Mucosa of rectum (tissue), 2 donors: ENCODE data around the gene GP1BB.

ENCODE experiments used
- H3K27ac ChIP-seq, 2 donors: one replicate each; pipeline ENCODE4 v1.7.0; 2013; ENCODE audit warnings: inconsistent platforms in 2 of 2, low read depth in 2 of 2, low read length in 2 of 2
- H3K27me3 ChIP-seq, 2 donors: one replicate each; pipeline ENCODE4 v1.7.0; 2013; ENCODE audit warnings: low read length in 2 of 2; ENCODE audit not compliant: control insufficient read depth in 2 of 2, insufficient read depth in 2 of 2
- H3K36me3 ChIP-seq, 2 donors: one replicate each; pipeline ENCODE4 v1.7.0; 2013; ENCODE audit warnings: low read length in 2 of 2; ENCODE audit not compliant: control insufficient read depth in 2 of 2, insufficient read depth in 2 of 2
- H3K4me1 ChIP-seq, 2 donors: one replicate each; pipeline ENCODE4 v1.7.0; 2013; ENCODE audit warnings: low read length in 2 of 2, mild to moderate bottlenecking in 1 of 2; ENCODE audit not compliant: control insufficient read depth in 2 of 2, insufficient read depth in 2 of 2
- H3K4me3 ChIP-seq, 2 donors: one replicate each; pipeline ENCODE4 v1.7.0; 2013; ENCODE audit warnings: low read length in 2 of 2
- H3K9ac ChIP-seq, 2 donors: one replicate each; pipeline ENCODE4 v1.7.0; 2013; ENCODE audit warnings: low read length in 2 of 2, low read depth in 1 of 2, mild to moderate bottlenecking in 1 of 2
- H3K9me3 ChIP-seq, 2 donors: one replicate each; pipeline ENCODE4 v1.7.0; 2013; ENCODE audit warnings: low read length in 2 of 2; ENCODE audit not compliant: control insufficient read depth in 2 of 2
- donor health status: healthy.
- donor health status: Normal muscosa, but diverticular disease.

GP1BB gene

GRCh38 chr22:19749876-19750275 lies 26.5 kb downstream of the GP1BB start:
- no peaks in the 10 kb centered on the region for H3K9me3 ChIP-seq
- no peaks in the 10 kb centered on the region for H3K4me1 ChIP-seq
- H3K4me3 ChIP-seq = no peak overlapping the region
- H3K9ac ChIP-seq = no peak overlapping the region
- peaks cover 27 to 32% of the 10 kb centered on the region in 2 donors for H3K27me3 ChIP-seq
- no peaks in the 10 kb centered on the region for H3K36me3 ChIP-seq
- H3K27ac ChIP-seq = no peak overlapping the region

- no peak overlapping the region for H3K4me3 ChIP-seq
- H3K27ac ChIP-seq = no peak overlapping the region
- H3K9ac ChIP-seq = no peak overlapping the region
- H3K27me3 ChIP-seq = peaks cover 35% of the 10 kb centered on the region in 2 donors
- H3K36me3 ChIP-seq = no peaks in the 10 kb centered on the region
- no peaks in the 10 kb centered on the region for H3K4me1 ChIP-seq
- H3K9me3 ChIP-seq = no peaks in the 10 kb centered on the region
Observed at GRCh38 chr22:19750507-19751490, 27.5 kb downstream of the GP1BB start.

- H3K4me3 ChIP-seq = no peak overlapping the region
- H3K9me3 ChIP-seq = no peaks in the 10 kb centered on the region
- H3K36me3 ChIP-seq = no peaks in the 10 kb centered on the region
- no peak overlapping the region for H3K9ac ChIP-seq
- no peaks in the 10 kb centered on the region for H3K4me1 ChIP-seq
- H3K27me3 ChIP-seq = peaks cover 42 to 43% of the 10 kb centered on the region in 2 donors
- H3K27ac ChIP-seq = no peak overlapping the region
Observed at GRCh38 chr22:19751497-19752245, 28.3 kb downstream of the GP1BB start.

GRCh38 chr22:19753090-19753842 lies 29.9 kb downstream of the GP1BB start:
- Histone ChIP-seq H3K4me1 (peaks cover 0 to 4% of the 10 kb centered on the region in 2 donors), H3K27ac (no peak overlapping the region), H3K9ac (no peak overlapping the region), H3K27me3 (peaks cover 50 to 51% of the 10 kb centered on the region in 2 donors), H3K9me3 (no peaks in the 10 kb centered on the region), H3K36me3 (no peaks in the 10 kb centered on the region), H3K4me3 (no peak overlapping the region)

- peaks cover 44 to 52% of the 10 kb centered on the region in 2 donors for H3K27me3 ChIP-seq
- H3K9me3 ChIP-seq = no peaks in the 10 kb centered on the region
- peaks cover 0 to 4% of the 10 kb centered on the region in 2 donors for H3K4me1 ChIP-seq
- no peak overlapping the region for H3K9ac ChIP-seq
- no peak overlapping the region for H3K4me3 ChIP-seq
- no peaks in the 10 kb centered on the region for H3K36me3 ChIP-seq
- no peak overlapping the region for H3K27ac ChIP-seq
Observed at GRCh38 chr22:19753996-19754700, 30.8 kb downstream of the GP1BB start.

GRCh38 chr22:19754701-19755144 lies 31.4 kb downstream of the GP1BB start:
- H3K4me1 ChIP-seq = peaks cover 0 to 4% of the 10 kb centered on the region in 2 donors
- peaks cover 47 to 57% of the 10 kb centered on the region in 2 donors for H3K27me3 ChIP-seq
- no peaks in the 10 kb centered on the region for H3K9me3 ChIP-seq
- no peaks in the 10 kb centered on the region for H3K36me3 ChIP-seq
- no peak overlapping the region for H3K27ac ChIP-seq
- H3K9ac ChIP-seq = no peak overlapping the region
- H3K4me3 ChIP-seq = no peak overlapping the region

- Histone ChIP-seq H3K4me1 (peaks cover 0 to 4% of the 10 kb centered on the region in 2 donors), H3K27me3 (peaks cover 49 to 61% of the 10 kb centered on the region in 2 donors), H3K9me3 (no peaks in the 10 kb centered on the region), H3K9ac (no peak overlapping the region), H3K27ac (no peak overlapping the region), H3K4me3 (no peak overlapping the region), H3K36me3 (no peaks in the 10 kb centered on the region)
Observed at GRCh38 chr22:19755145-19755710, 31.9 kb downstream of the GP1BB start.

- Histone ChIP-seq H3K9me3 (no peaks in the 10 kb centered on the region), H3K27me3 (peaks cover 49 to 60% of the 10 kb centered on the region in 2 donors), H3K9ac (no peak overlapping the region), H3K4me1 (peaks cover 0 to 4% of the 10 kb centered on the region in 2 donors), H3K36me3 (no peaks in the 10 kb centered on the region), H3K27ac (no peak overlapping the region), H3K4me3 (no peak overlapping the region)
Observed at GRCh38 chr22:19755722-19756287, 32.5 kb downstream of the GP1BB start.
